IMR-90 (cell line): ENCODE data around the gene PITPNM1. TPM values are rescaled to one million over a fixed set of nuclear protein-coding genes. Genes with fewer than 3 reads are reported as not detected.

Experiments
- ATAC-seq: fragments of 200-7000 bp; cut with Tn5 transposase; 2 replicates; pipeline ENCODE4 v1.9.1; 2020; ENCODE audit warnings: low read depth, mild to moderate bottlenecking, moderate library complexity
- BruUV-seq: library from RNA; stranded (reverse); fragments of 400-500 nt; replicated peaks from 2 replicates; lab custom pipeline; 2021; lab: Mats Ljungman, UMichigan
- CTCF ChIA-PET: fragments of 300-600 bp; formaldehyde crosslinking; extraction: SDS; loops from one replicate; lab custom pipeline; 2021; ENCODE audit warnings: antibody characterized with exemption; lab: Yijun Ruan, JAX
- POLR2A ChIA-PET: fragments of 300-600 bp; sonication (Branson Sonifier 250); formaldehyde crosslinking; loops from one replicate; lab custom pipeline; 2022; ENCODE audit warnings: antibody characterized with exemption; ENCODE audit not compliant: unreplicated experiment; lab: Charles Lee
- DNase-seq: peaks from one replicate; pipeline ENCODE4 v3.0.0; 2013
- H2AFZ ChIP-seq: replicated peaks from 2 replicates; pipeline ENCODE3; 2013; ENCODE audit warnings: low read length, mild to moderate bottlenecking; ENCODE audit not compliant: poor library complexity
- H2AK5ac ChIP-seq: 2 replicates; pipeline ENCODE4 v1.6.1; 2013; ENCODE audit warnings: low read depth, low read length, inconsistent platforms
- H2AK9ac ChIP-seq: replicated peaks from 2 replicates; pipeline ENCODE3; 2013; ENCODE audit warnings: mild to moderate bottlenecking, low read depth, low read length, moderate library complexity; ENCODE audit not compliant: poor library complexity
- H2BK120ac ChIP-seq: 2 replicates; pipeline ENCODE4 v1.6.1; 2013; ENCODE audit warnings: low read depth, low read length, inconsistent platforms
- H2BK15ac ChIP-seq: 3 replicates; pipeline ENCODE4 v1.6.1; 2013; ENCODE audit warnings: low read depth, low read length, inconsistent platforms
- H2BK20ac ChIP-seq: 2 replicates; pipeline ENCODE4 v1.6.1; 2013; ENCODE audit warnings: low read depth, mild to moderate bottlenecking, inconsistent platforms, low read length, moderate library complexity
- H2BK5ac ChIP-seq: 2 replicates; pipeline ENCODE4 v1.6.1; 2013; ENCODE audit warnings: mild to moderate bottlenecking, low read depth, low read length, inconsistent platforms; ENCODE audit not compliant: poor library complexity, severe bottlenecking
- H3K14ac ChIP-seq: replicated peaks from 2 replicates; pipeline ENCODE4 v1.6.1; 2013; ENCODE audit warnings: low read depth, low read length, inconsistent platforms
- H3K18ac ChIP-seq: 2 replicates; pipeline ENCODE4 v1.6.1; 2013; ENCODE audit warnings: low read depth, low read length, control low read depth
- H3K23ac ChIP-seq: 2 replicates; pipeline ENCODE4 v1.6.1; 2013; ENCODE audit warnings: low read depth, low read length, inconsistent platforms
- H3K27ac ChIP-seq: 2 replicates; pipeline ENCODE4 v1.5.1; 2013; ENCODE audit warnings: mild to moderate bottlenecking, control low read depth, low read length; ENCODE audit not compliant: insufficient read depth
- H3K27me3 ChIP-seq: 2 replicates; pipeline ENCODE4 v1.6.1; 2013; ENCODE audit warnings: low read length; ENCODE audit not compliant: control insufficient read depth, insufficient read depth
- H3K36me3 ChIP-seq: 2 replicates; pipeline ENCODE4 v1.6.1; 2013; ENCODE audit warnings: low read length, mixed read lengths; ENCODE audit not compliant: control insufficient read depth, insufficient read depth
- H3K4ac ChIP-seq: 2 replicates; pipeline ENCODE4 v1.6.1; 2013; ENCODE audit warnings: low read depth, low read length, inconsistent platforms
- H3K4me1 ChIP-seq: 2 replicates; pipeline ENCODE4 v1.6.1; 2013; ENCODE audit warnings: low read length, mixed read lengths; ENCODE audit not compliant: control insufficient read depth, insufficient read depth
- H3K4me2 ChIP-seq: 2 replicates; pipeline ENCODE4 v1.6.1; 2013; ENCODE audit warnings: low read depth, mild to moderate bottlenecking, control low read depth, low read length, moderate library complexity
- H3K4me3 ChIP-seq: 2 replicates; pipeline ENCODE4 v1.5.1; 2013; ENCODE audit warnings: low read depth, mild to moderate bottlenecking, control low read depth, low read length, moderate library complexity; ENCODE audit not compliant: insufficient read depth
- H3K56ac ChIP-seq: 2 replicates; pipeline ENCODE4 v1.6.1; 2013; ENCODE audit warnings: low read length, inconsistent platforms; ENCODE audit not compliant: insufficient read depth; ENCODE audit errors: extremely low read depth
- H3K79me1 ChIP-seq, 2 experiments: 2 replicates each; pipeline ENCODE4 v1.6.1; 2013; ENCODE audit warnings: low read length in 2 of 2, inconsistent platforms in 1 of 2, low read depth in 1 of 2
- H3K9ac ChIP-seq: 2 replicates; pipeline ENCODE4 v1.6.1; 2013; ENCODE audit warnings: low read depth, low read length, control low read depth
- H3K9me1 ChIP-seq: 2 replicates; pipeline ENCODE4 v1.6.1; 2013; ENCODE audit warnings: low read length, inconsistent platforms; ENCODE audit not compliant: insufficient read depth
- H3K9me3 ChIP-seq: 2 replicates; pipeline ENCODE4 v1.6.1; 2013; ENCODE audit warnings: low read length; ENCODE audit not compliant: control insufficient read depth, insufficient read depth
- H4K20me1 ChIP-seq: 2 replicates; pipeline ENCODE4 v1.6.1; 2013; ENCODE audit warnings: low read length, inconsistent platforms; ENCODE audit not compliant: insufficient read depth
- H4K5ac ChIP-seq: 2 replicates; pipeline ENCODE4 v1.6.1; 2013; ENCODE audit warnings: mild to moderate bottlenecking, low read depth, low read length, control low read depth
- H4K8ac ChIP-seq, 2 experiments: 2 replicates each; pipeline ENCODE4 v1.6.1; 2013; ENCODE audit warnings: low read depth in 2 of 2, low read length in 2 of 2, control low read depth in 1 of 2, inconsistent platforms in 1 of 2
- H4K91ac ChIP-seq: 2 replicates; pipeline ENCODE4 v1.6.1; 2013; ENCODE audit warnings: low read depth, low read length, inconsistent platforms; ENCODE audit not compliant: insufficient read depth
- BHLHE40 ChIP-seq: fragments of 150-350 bp; IDR thresholded peaks from 2 replicates; pipeline ENCODE4 v1.6.1; 2016; ENCODE audit warnings: mild to moderate bottlenecking, low read depth, low read length
- CEBPB ChIP-seq: IDR thresholded peaks from 2 replicates; pipeline ENCODE4 v1.6.1; 2012; ENCODE audit warnings: low read depth, low read length, improper control_type of control experiment
- CHD1 ChIP-seq: IDR thresholded peaks from 2 replicates; pipeline ENCODE4 v1.6.1; 2012; ENCODE audit warnings: low read depth, low read length, improper control_type of control experiment
- FOS ChIP-seq: fragments of 150-350 bp; IDR thresholded peaks from 2 replicates; pipeline ENCODE4 v1.6.1; 2016; ENCODE audit warnings: low read depth, low read length
- MAFK ChIP-seq: IDR thresholded peaks from 2 replicates; pipeline ENCODE4 v1.6.1; 2012; ENCODE audit warnings: low read depth, low read length, improper control_type of control experiment
- MAZ ChIP-seq: IDR thresholded peaks from 2 replicates; pipeline ENCODE4 v1.6.1; 2012; ENCODE audit warnings: low read depth, mild to moderate bottlenecking, low read length, improper control_type of control experiment, moderate library complexity, borderline replicate concordance
- POLR2A ChIP-seq: IDR thresholded peaks from 2 replicates; pipeline ENCODE4 v1.6.1; 2012; ENCODE audit warnings: mild to moderate bottlenecking, low read depth, low read length
- RAD21 ChIP-seq: IDR thresholded peaks from 2 replicates; pipeline ENCODE4 v1.6.1; 2012; ENCODE audit warnings: low read length, improper control_type of control experiment
- SMC3 ChIP-seq: fragments of 150-350 bp; IDR thresholded peaks from 2 replicates; pipeline ENCODE4 v1.6.1; 2016; ENCODE audit warnings: low read depth, mild to moderate bottlenecking, antibody characterized with exemption, low read length, moderate library complexity
- WGBS, 2 experiments: methylation state at CpG; one replicate each; pipeline versions ENCODE4 v1.1.5 to v1.1.7; 2013; ENCODE audit warnings: missing lambda C conversion rate in 2 of 2; ENCODE audit not compliant: insufficient read length in 1 of 2; ENCODE audit errors: extremely low coverage in 2 of 2; 5-methylcytosine and 5-hydroxymethylcytosine counted together
- dilution Hi-C: fragments of 300-500 bp; cut with HindIII; formaldehyde crosslinking; loops from one replicate; pipeline ENCODE4 v1.14.3; 2018; ENCODE audit warnings: low sequenced_read_pairs; ENCODE audit not compliant: unreplicated experiment
- in situ Hi-C: fragments of 300-500 bp; cut with MboI; formaldehyde crosslinking; loops from 3 replicates; pipeline ENCODE4 v1.14.3; 2019; ENCODE audit warnings: low sequenced_read_pairs, inconsistent platforms, mixed read lengths
- intact Hi-C: fragments of 100-400 bp; cut with micrococcal nuclease; formaldehyde crosslinking; loops from 2 replicates; pipeline ENCODE4 v1.10.0; 2022
- polyA plus RNA-seq, 3 experiments: library from polyadenylated mRNA; depleted of rRNA; stranded (reverse); fragments of >200 nt; gene quantifications; 2 replicates each; pipeline ENCODE4 v1.2.3, GENCODE V29; 2012; ENCODE audit warnings: low replicate concordance in 1 of 3
- total RNA-seq: library from RNA; depleted of rRNA; stranded (reverse); fragments of >200 nt; gene quantifications from 2 replicates; pipeline ENCODE4 v1.2.3, GENCODE V29; 2012

The PITPNM1 gene
- total and polyA plus RNA-seq, 2 of the 4 experiments (the other 2 are of a cell fraction): 5.0 to 15.4 TPM

DNA sequence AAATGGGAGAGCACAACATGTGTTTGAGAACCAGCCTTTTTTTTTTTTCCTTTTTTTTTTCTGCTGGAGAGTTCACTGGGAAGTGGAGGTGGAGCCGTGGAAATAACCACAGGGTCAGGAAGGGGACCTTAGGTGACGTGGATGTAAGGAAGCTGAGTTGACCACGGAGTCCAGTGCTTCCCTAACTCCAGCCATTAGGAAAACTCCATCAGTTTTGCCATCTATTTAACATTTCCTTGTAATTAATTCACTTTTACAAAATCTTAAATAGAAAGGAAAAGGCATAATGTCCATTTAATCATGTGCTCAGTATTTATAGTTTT is 4.8 kb upstream of the PITPNM1 start:
- H2AK9ac ChIP-seq: no peak overlapping the region
- no peak overlapping the region for H3K9ac ChIP-seq
- H4K5ac ChIP-seq: no peak overlapping the region
- H2BK15ac ChIP-seq: no peak overlapping the region
- H3K4me3 ChIP-seq: no peak overlapping the region
- no peak overlapping the region for H2BK120ac ChIP-seq
- no peak overlapping the region for H3K56ac ChIP-seq
- H3K4me2 ChIP-seq: no peak overlapping the region
- H3K9me1 ChIP-seq: no peaks in the 10 kb centered on the region; the same call in 1 of the 2 replicates
- no peak overlapping the region for H3K14ac ChIP-seq
- H3K36me3 ChIP-seq: no peaks in the 10 kb centered on the region
- H2AFZ ChIP-seq: no peak overlapping the region
- no peak overlapping the region for H2BK20ac ChIP-seq
- WGBS, 2 experiments: no CpG with 5 or more reads among the region's 3 CpGs
- no peak overlapping the region for H2AK5ac ChIP-seq
- dilution Hi-C loops (no loop called here), in situ Hi-C loops (no loop called here), intact Hi-C loops (no loop called here)
- H3K27ac ChIP-seq: no peak overlapping the region
- no peak for TF ChIP-seq MAFK
- TF ChIP-seq MAZ: no peak
- TF ChIP-seq SMC3: no peak
- no peak for TF ChIP-seq RAD21
- TF ChIP-seq CHD1: no peak
- no peak for TF ChIP-seq CEBPB
- no peak for TF ChIP-seq POLR2A
- no peak for TF ChIP-seq BHLHE40
- no peak for TF ChIP-seq FOS
- H3K27me3 ChIP-seq: peaks cover 8% of the 10 kb centered on the region
- ATAC-seq (no peak), DNase-seq (peak; percentile 24)
- H2BK5ac ChIP-seq: no peak overlapping the region
- no peaks in the 10 kb centered on the region for H3K9me3 ChIP-seq
- no TSS peak for BruUV-seq
- H4K8ac ChIP-seq: no peak overlapping the region
- H3K79me1 ChIP-seq: peaks cover 0 to 15% of the 10 kb centered on the region in 2 experiments; a peak in 1 of 4 replicates
- no peak overlapping the region for H3K23ac ChIP-seq
- H3K18ac ChIP-seq: no peak overlapping the region
- ChIA-PET POLR2A (no interaction called here), CTCF (no interaction called here)
- no peak overlapping the region for H3K4ac ChIP-seq
- H3K4me1 ChIP-seq: peaks cover 11% of the 10 kb centered on the region
- no peaks in the 10 kb centered on the region for H4K20me1 ChIP-seq
- no peak overlapping the region for H4K91ac ChIP-seq
